GM19455 (cell line): ENCODE data around the gene MLLT1.
A peak's percentile ranks its signal among the peaks of the same experiment; 100 is the strongest.

Experiments
- ATAC-seq: cut with Tn5 transposase; IDR thresholded peaks from one replicate; pipeline ENCODE4 v1.9.1; 2021; ENCODE audit not compliant: unreplicated experiment

MLLT1 gene

GRCh38 chr19:6212403-6213265 lies 67.1 kb downstream of the MLLT1 start:
- ATAC-seq = no peak

- ATAC-seq = no peak
Measured at GRCh38 chr19:6211632-6212402, 68.0 kb downstream of the MLLT1 start.

GRCh38 chr19:6210721-6211600 lies 68.8 kb downstream of the MLLT1 start:
- ATAC-seq = no peak

GRCh38 chr19:6210091-6210490 lies 69.7 kb downstream of the MLLT1 start:
- ATAC-seq = no peak

- ATAC-seq = no peak
Measured at GRCh38 chr19:6209680-6210079, 70.1 kb downstream of the MLLT1 start.

- no peak for ATAC-seq
Measured at GRCh38 chr19:6209233-6209632, 70.5 kb downstream of the MLLT1 start.

- ATAC-seq = no peak
Measured at GRCh38 chr19:6204866-6205723, 74.7 kb downstream of the MLLT1 start.

- ATAC-seq = no peak
Measured at GRCh38 chr19:6204212-6204611, 75.6 kb downstream of the MLLT1 start.

- peak; percentile 63 for ATAC-seq
Measured at GRCh38 chr19:6199240-6199994, 80.4 kb downstream of the MLLT1 start.

- ATAC-seq = no peak
Measured at GRCh38 chr19:6198896-6199239, 80.9 kb downstream of the MLLT1 start.

- no peak for ATAC-seq
Measured at GRCh38 chr19:6196361-6196760, 83.4 kb downstream of the MLLT1 start.

GRCh38 chr19:6188811-6189210 lies 91.0 kb downstream of the MLLT1 start:
- ATAC-seq = no peak

GRCh38 chr19:6187374-6187773 lies 92.4 kb downstream of the MLLT1 start:
- no peak for ATAC-seq

GRCh38 chr19:6185835-6186834 lies 93.6 kb downstream of the MLLT1 start:
- no peak for ATAC-seq

- ATAC-seq = no peak
Measured at GRCh38 chr19:6185093-6185834, 94.5 kb downstream of the MLLT1 start.

GRCh38 chr19:6181119-6181518 lies 98.7 kb downstream of the MLLT1 start:
- no peak for ATAC-seq

- no peak for ATAC-seq
Measured at GRCh38 chr19:6173190-6173589, 106.6 kb downstream of the MLLT1 start.
